SK-N-SH (cell line): Measurements from ENCODE around the gene EPHA3. TPM values are rescaled to one million over a fixed set of nuclear protein-coding genes. Genes with fewer than 3 reads are reported as not detected.

ENCODE experiments used
- CTCF ChIA-PET: fragments of 300-600, 350-600 bp; formaldehyde crosslinking; extraction: SDS; loops from one replicate; lab custom pipeline; 2021; lab: Yijun Ruan, JAX
- POLR2A ChIA-PET: fragments of 350-600 bp; sonication (Branson Sonifier 250); formaldehyde crosslinking; extraction: SDS; loops from one replicate; lab custom pipeline; 2020; ENCODE audit warnings: antibody characterized with exemption, inconsistent platforms; lab: Yijun Ruan, JAX
- DNase-seq: peaks from one replicate; pipeline ENCODE4 v3.0.0; 2012
- H2AFZ ChIP-seq: fragments of 200-600 bp; sonication (generic); 2 replicates; pipeline ENCODE4 v1.8.1; 2016; ENCODE audit warnings: antibody characterized with exemption, mild to moderate bottlenecking, low read depth
- H3F3A ChIP-seq: fragments of 200-600 bp; sonication (generic); replicated peaks from 2 replicates; pipeline ENCODE3; 2016; ENCODE audit warnings: antibody characterized with exemption, mild to moderate bottlenecking; ENCODE audit not compliant: insufficient read depth
- H3K27ac ChIP-seq, 2 experiments: fragments of 200-500 bp in 1 of 2; fragments of 200-600 bp in 1 of 2; sonication (Bioruptor generic) in 1 of 2; sonication (generic), shearing (Covaris generic) in 1 of 2; 2 replicates each; pipeline versions ENCODE4 v1.5.1 to v1.6.1; 2014 to 2016; ENCODE audit warnings: low read depth in 2 of 2, inconsistent platforms in 1 of 2, low read length in 1 of 2, mild to moderate bottlenecking in 1 of 2, mixed read lengths in 1 of 2
- H3K27me3 ChIP-seq: fragments of 200-600 bp; sonication (generic), shearing (Covaris generic); 2 replicates; pipeline ENCODE4 v1.6.1; 2016; ENCODE audit warnings: mixed run types; ENCODE audit not compliant: insufficient read depth
- H3K36me3 ChIP-seq, 2 experiments: fragments of 200-500 bp in 1 of 2; fragments of 200-600 bp in 1 of 2; sonication (Bioruptor generic) in 1 of 2; sonication (generic) in 1 of 2; replicated peaks in 1 of 2; 2 replicates each; pipeline versions ENCODE3 to v1.5.1; 2014 to 2016; ENCODE audit warnings: low read length in 1 of 2, mild to moderate bottlenecking in 1 of 2; ENCODE audit not compliant: insufficient read depth in 2 of 2, control insufficient read depth in 1 of 2
- H3K4me1 ChIP-seq, 2 experiments: fragments of 200-500 bp in 1 of 2; fragments of 200-600 bp in 1 of 2; sonication (Bioruptor generic) in 1 of 2; sonication (generic), shearing (Covaris generic) in 1 of 2; 2 replicates each; pipeline versions ENCODE4 v1.5.1 to v1.6.1; 2014 to 2016; ENCODE audit warnings: low read depth in 1 of 2, low read length in 1 of 2, mixed run types in 1 of 2; ENCODE audit not compliant: insufficient read depth in 2 of 2, control insufficient read depth in 1 of 2
- H3K4me2 ChIP-seq: fragments of 200-600 bp; sonication (generic), shearing (Covaris generic); 2 replicates; pipeline ENCODE4 v1.6.1; 2017; ENCODE audit warnings: mixed run types
- H3K4me3 ChIP-seq, 2 experiments: fragments of 200-500 bp in 1 of 2; fragments of 200-600 bp in 1 of 2; sonication (Bioruptor generic) in 1 of 2; sonication (generic), shearing (Covaris generic) in 1 of 2; 2 replicates each; pipeline versions ENCODE4 v1.5.1 to v1.8.1; 2014 to 2016; ENCODE audit warnings: low read depth in 2 of 2, inconsistent platforms in 1 of 2, low read length in 1 of 2, mild to moderate bottlenecking in 1 of 2, mixed read lengths in 1 of 2, moderate library complexity in 1 of 2
- H3K79me2 ChIP-seq: fragments of 200-600 bp; sonication (generic); 2 replicates; pipeline ENCODE4 v1.8.1; 2017; ENCODE audit warnings: mild to moderate bottlenecking; ENCODE audit not compliant: insufficient read depth
- H3K9ac ChIP-seq: fragments of 200-600 bp; sonication (generic); 2 replicates; pipeline ENCODE4 v1.6.1; 2017; ENCODE audit warnings: mixed run types
- H3K9me2 ChIP-seq: fragments of 200-600 bp; sonication (generic); 2 replicates; pipeline ENCODE4 v1.6.1; 2017; ENCODE audit warnings: mixed run types
- H3K9me3 ChIP-seq: fragments of 200-600 bp; sonication (generic); 2 replicates; pipeline ENCODE4 v1.6.1; 2017; ENCODE audit warnings: mixed run types, mild to moderate bottlenecking, moderate library complexity
- H4K20me1 ChIP-seq: fragments of 200-600 bp; sonication (generic); 2 replicates; pipeline ENCODE4 v1.6.1; 2017; ENCODE audit warnings: mild to moderate bottlenecking, mixed run types; ENCODE audit not compliant: insufficient read depth
- EP300 ChIP-seq, 2 experiments: IDR thresholded peaks; 2 replicates each; pipeline versions ENCODE4 v1.4.0 to v1.6.1; 2012; ENCODE audit warnings: borderline replicate concordance in 1 of 2, low read depth in 1 of 2, low read length in 1 of 2
- FOXJ3 ChIP-seq: sonication (generic); formaldehyde crosslinking; IDR thresholded peaks from 2 replicates; pipeline ENCODE4 v1.5.1; 2020; ENCODE audit warnings: mild to moderate bottlenecking, missing genetic modification reagents
- FOXM1 ChIP-seq: IDR thresholded peaks from 2 replicates; pipeline ENCODE4 v1.4.0; 2012; ENCODE audit warnings: low read depth, mild to moderate bottlenecking
- MEF2A ChIP-seq: IDR thresholded peaks from 2 replicates; pipeline ENCODE4 v1.4.0; 2012; ENCODE audit warnings: low read depth, borderline replicate concordance
- RFX5 ChIP-seq: IDR thresholded peaks from 2 replicates; pipeline ENCODE4 v1.6.1; 2012; ENCODE audit warnings: mild to moderate bottlenecking, improper control_type of control experiment, low read length
- RXRA ChIP-seq: IDR thresholded peaks from 2 replicates; pipeline ENCODE4 v1.4.0; 2012; ENCODE audit warnings: low read depth, mild to moderate bottlenecking, borderline replicate concordance
- SIN3A ChIP-seq: IDR thresholded peaks from 2 replicates; pipeline ENCODE4 v1.6.1; 2012; ENCODE audit warnings: low read depth, mild to moderate bottlenecking, low read length, moderate library complexity, borderline replicate concordance
- TEAD4 ChIP-seq: IDR thresholded peaks from 2 replicates; pipeline ENCODE4 v1.4.0; 2012; ENCODE audit warnings: mild to moderate bottlenecking, borderline replicate concordance; ENCODE audit not compliant: insufficient read depth
- WGBS: methylation state at CpG from one replicate; pipeline ENCODE4 v1.1.6; 2017; ENCODE audit warnings: low lambda C conversion rate; 5-methylcytosine and 5-hydroxymethylcytosine counted together
- polyA plus RNA-seq, 3 experiments: library from polyadenylated mRNA; depleted of rRNA; stranded (reverse); fragments of >200 nt; gene quantifications; 2 replicates each; pipeline ENCODE4 v1.2.3, GENCODE V29; 2012
- TF ChIP-seq, protein P1 (sequence below): IDR thresholded peaks from 2 replicates; pipeline ENCODE4 v1.4.0; 2012; ENCODE audit warnings: low read depth
- TF ChIP-seq, protein P2 (sequence below): fragments of 200-600 bp; sonication (generic); IDR thresholded peaks from 2 replicates; pipeline ENCODE4 v1.6.1; 2017; ENCODE audit warnings: antibody characterized with exemption, mild to moderate bottlenecking, moderate library complexity
- TF ChIP-seq, protein P3 (sequence below): IDR thresholded peaks from 2 replicates; pipeline ENCODE4 v1.6.1; 2012; ENCODE audit warnings: mild to moderate bottlenecking, low read depth, low read length, moderate library complexity
- TF ChIP-seq, protein P4 (sequence below): fragments of 150-350 bp; IDR thresholded peaks from 2 replicates; pipeline ENCODE4 v1.6.1; 2016; ENCODE audit warnings: mild to moderate bottlenecking, low read depth, low read length
- TF ChIP-seq, protein P5 (sequence below): IDR thresholded peaks from 2 replicates; pipeline ENCODE4 v1.4.0; 2012; ENCODE audit warnings: low read depth, borderline replicate concordance

The EPHA3 gene
- polyA plus RNA-seq, 1 of the 3 experiments (the other 2 are of a cell fraction), result not detected

DNA sequence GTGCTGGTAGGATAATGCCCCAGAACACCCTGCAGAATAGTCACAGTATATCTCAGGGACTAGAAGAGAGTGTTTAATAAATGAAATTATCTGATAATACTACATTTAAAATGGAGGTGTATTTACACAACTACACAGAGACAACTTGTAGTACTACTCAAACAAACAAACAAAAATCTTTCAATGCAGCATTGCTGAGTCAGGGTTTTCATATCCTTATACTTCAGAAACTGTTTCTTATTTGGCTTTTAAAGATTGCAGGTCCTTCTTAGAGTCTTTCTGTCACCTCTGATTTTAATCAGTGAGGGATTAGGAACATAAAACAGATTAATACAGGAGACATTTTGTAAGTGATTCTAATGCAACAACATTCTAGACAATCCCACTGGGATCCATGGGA lies 57.4 kb downstream of the EPHA3 start:
- POLR2A ChIA-PET, result no interaction called here
- Histone ChIP-seq H3K9me2 (no peaks in the 10 kb centered on the region), H3K4me3 (no peak overlapping the region), H3K27ac (no peak overlapping the region), H4K20me1 (no peaks in the 10 kb centered on the region), H3K4me1 (no peaks in the 10 kb centered on the region), H2AFZ (no peak overlapping the region), H3K9ac (no peak overlapping the region), H3K36me3 (no peaks in the 10 kb centered on the region), H3F3A (no peaks in the 10 kb centered on the region), H3K9me3 (no peaks in the 10 kb centered on the region), H3K27me3 (no peaks in the 10 kb centered on the region; the same call in 1 of the 2 replicates), H3K4me2 (no peak overlapping the region), H3K79me2 (no peaks in the 10 kb centered on the region)
- no peak for TF ChIP-seq EP300 (IDR thresholded peaks at IDR 0.05; ENCODE audit: borderline replicate concordance in 1 of 2, low read depth in 1 of 2, low read length in 1 of 2)
- CTCF ChIA-PET, result no interaction called here
- DNase-seq, result no peak

DNA sequence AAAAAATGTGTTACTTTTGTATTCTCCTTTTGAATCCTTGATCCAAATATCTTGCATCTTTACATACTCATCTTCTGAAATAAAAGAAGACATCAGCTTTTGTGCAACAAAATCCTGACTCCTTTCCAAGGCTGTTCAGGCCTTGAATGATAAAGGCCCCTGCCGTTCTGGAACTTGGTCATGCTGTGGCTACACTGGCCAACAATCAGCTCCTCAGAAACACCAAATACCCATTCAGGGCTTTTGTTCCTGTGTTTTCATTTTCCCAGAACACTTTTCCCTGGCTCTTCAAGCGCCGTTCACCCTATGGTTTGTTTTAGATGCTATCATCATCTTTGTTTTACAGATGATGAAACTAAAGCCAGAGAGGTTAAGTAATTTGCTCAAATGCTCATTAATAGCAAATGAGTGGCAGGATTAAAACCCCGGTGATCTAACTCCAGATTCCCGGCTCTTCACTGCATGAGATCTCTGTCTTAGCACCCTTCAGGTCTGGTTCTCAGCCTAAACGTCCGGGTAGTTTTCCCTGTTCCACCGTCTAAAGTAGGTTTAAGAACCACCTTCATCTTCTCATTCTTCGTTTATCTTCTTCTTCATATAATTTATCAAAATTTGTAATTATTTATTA lies 58.3 kb downstream of the EPHA3 start:
- ChIA-PET POLR2A (no interaction called here), CTCF (no interaction called here)
- Histone ChIP-seq H3K27me3 (no peaks in the 10 kb centered on the region; the same call in 1 of the 2 replicates), H3K4me1 (no peaks in the 10 kb centered on the region), H3K27ac (no peak overlapping the region), H3K9me2 (no peaks in the 10 kb centered on the region), H3K4me2 (no peak overlapping the region), H3K79me2 (no peaks in the 10 kb centered on the region), H2AFZ (no peak overlapping the region), H3K9ac (no peak overlapping the region), H4K20me1 (no peaks in the 10 kb centered on the region), H3F3A (no peaks in the 10 kb centered on the region)
- whole genome bisulfite sequencing, result 2% methylated on average over 9 of the region's 9 CpGs
- no peak for DNase-seq
- TF ChIP-seq TEAD4 (no peak), SIN3A (no peak), MEF2A (no peak), RXRA (no peak), RFX5 (no peak), FOXM1 (no peak), FOXJ3 (CRISPR knock-in tag) (no peak)
- TF ChIP-seq, protein P1, sequence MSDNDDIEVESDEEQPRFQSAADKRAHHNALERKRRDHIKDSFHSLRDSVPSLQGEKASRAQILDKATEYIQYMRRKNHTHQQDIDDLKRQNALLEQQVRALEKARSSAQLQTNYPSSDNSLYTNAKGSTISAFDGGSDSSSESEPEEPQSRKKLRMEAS, result no peak
- TF ChIP-seq, protein P2, sequence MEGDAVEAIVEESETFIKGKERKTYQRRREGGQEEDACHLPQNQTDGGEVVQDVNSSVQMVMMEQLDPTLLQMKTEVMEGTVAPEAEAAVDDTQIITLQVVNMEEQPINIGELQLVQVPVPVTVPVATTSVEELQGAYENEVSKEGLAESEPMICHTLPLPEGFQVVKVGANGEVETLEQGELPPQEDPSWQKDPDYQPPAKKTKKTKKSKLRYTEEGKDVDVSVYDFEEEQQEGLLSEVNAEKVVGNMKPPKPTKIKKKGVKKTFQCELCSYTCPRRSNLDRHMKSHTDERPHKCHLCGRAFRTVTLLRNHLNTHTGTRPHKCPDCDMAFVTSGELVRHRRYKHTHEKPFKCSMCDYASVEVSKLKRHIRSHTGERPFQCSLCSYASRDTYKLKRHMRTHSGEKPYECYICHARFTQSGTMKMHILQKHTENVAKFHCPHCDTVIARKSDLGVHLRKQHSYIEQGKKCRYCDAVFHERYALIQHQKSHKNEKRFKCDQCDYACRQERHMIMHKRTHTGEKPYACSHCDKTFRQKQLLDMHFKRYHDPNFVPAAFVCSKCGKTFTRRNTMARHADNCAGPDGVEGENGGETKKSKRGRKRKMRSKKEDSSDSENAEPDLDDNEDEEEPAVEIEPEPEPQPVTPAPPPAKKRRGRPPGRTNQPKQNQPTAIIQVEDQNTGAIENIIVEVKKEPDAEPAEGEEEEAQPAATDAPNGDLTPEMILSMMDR, result no peak
- TF ChIP-seq, protein P3, sequence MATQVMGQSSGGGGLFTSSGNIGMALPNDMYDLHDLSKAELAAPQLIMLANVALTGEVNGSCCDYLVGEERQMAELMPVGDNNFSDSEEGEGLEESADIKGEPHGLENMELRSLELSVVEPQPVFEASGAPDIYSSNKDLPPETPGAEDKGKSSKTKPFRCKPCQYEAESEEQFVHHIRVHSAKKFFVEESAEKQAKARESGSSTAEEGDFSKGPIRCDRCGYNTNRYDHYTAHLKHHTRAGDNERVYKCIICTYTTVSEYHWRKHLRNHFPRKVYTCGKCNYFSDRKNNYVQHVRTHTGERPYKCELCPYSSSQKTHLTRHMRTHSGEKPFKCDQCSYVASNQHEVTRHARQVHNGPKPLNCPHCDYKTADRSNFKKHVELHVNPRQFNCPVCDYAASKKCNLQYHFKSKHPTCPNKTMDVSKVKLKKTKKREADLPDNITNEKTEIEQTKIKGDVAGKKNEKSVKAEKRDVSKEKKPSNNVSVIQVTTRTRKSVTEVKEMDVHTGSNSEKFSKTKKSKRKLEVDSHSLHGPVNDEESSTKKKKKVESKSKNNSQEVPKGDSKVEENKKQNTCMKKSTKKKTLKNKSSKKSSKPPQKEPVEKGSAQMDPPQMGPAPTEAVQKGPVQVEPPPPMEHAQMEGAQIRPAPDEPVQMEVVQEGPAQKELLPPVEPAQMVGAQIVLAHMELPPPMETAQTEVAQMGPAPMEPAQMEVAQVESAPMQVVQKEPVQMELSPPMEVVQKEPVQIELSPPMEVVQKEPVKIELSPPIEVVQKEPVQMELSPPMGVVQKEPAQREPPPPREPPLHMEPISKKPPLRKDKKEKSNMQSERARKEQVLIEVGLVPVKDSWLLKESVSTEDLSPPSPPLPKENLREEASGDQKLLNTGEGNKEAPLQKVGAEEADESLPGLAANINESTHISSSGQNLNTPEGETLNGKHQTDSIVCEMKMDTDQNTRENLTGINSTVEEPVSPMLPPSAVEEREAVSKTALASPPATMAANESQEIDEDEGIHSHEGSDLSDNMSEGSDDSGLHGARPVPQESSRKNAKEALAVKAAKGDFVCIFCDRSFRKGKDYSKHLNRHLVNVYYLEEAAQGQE, result no peak
- TF ChIP-seq, protein P4, sequence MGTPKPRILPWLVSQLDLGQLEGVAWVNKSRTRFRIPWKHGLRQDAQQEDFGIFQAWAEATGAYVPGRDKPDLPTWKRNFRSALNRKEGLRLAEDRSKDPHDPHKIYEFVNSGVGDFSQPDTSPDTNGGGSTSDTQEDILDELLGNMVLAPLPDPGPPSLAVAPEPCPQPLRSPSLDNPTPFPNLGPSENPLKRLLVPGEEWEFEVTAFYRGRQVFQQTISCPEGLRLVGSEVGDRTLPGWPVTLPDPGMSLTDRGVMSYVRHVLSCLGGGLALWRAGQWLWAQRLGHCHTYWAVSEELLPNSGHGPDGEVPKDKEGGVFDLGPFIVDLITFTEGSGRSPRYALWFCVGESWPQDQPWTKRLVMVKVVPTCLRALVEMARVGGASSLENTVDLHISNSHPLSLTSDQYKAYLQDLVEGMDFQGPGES, result no peak
- TF ChIP-seq, protein P5, sequence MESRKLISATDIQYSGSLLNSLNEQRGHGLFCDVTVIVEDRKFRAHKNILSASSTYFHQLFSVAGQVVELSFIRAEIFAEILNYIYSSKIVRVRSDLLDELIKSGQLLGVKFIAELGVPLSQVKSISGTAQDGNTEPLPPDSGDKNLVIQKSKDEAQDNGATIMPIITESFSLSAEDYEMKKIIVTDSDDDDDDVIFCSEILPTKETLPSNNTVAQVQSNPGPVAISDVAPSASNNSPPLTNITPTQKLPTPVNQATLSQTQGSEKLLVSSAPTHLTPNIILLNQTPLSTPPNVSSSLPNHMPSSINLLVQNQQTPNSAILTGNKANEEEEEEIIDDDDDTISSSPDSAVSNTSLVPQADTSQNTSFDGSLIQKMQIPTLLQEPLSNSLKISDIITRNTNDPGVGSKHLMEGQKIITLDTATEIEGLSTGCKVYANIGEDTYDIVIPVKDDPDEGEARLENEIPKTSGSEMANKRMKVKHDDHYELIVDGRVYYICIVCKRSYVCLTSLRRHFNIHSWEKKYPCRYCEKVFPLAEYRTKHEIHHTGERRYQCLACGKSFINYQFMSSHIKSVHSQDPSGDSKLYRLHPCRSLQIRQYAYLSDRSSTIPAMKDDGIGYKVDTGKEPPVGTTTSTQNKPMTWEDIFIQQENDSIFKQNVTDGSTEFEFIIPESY, result no peak
- TF ChIP-seq, all 33 proteins: peak for 0
- Histone ChIP-seq H3K4me3 (no peak overlapping the region), H3K36me3 (no peaks in the 10 kb centered on the region), H3K9me3 (no peaks in the 10 kb centered on the region)
